ENCODE data around the gene RPN1. TPM values are rescaled to one million over a fixed set of nuclear protein-coding genes. Genes with fewer than 3 reads are reported as not detected.

Gene RPN1
- total RNA-seq, 1 donor from 2014 or later: 285 TPM

DNA sequence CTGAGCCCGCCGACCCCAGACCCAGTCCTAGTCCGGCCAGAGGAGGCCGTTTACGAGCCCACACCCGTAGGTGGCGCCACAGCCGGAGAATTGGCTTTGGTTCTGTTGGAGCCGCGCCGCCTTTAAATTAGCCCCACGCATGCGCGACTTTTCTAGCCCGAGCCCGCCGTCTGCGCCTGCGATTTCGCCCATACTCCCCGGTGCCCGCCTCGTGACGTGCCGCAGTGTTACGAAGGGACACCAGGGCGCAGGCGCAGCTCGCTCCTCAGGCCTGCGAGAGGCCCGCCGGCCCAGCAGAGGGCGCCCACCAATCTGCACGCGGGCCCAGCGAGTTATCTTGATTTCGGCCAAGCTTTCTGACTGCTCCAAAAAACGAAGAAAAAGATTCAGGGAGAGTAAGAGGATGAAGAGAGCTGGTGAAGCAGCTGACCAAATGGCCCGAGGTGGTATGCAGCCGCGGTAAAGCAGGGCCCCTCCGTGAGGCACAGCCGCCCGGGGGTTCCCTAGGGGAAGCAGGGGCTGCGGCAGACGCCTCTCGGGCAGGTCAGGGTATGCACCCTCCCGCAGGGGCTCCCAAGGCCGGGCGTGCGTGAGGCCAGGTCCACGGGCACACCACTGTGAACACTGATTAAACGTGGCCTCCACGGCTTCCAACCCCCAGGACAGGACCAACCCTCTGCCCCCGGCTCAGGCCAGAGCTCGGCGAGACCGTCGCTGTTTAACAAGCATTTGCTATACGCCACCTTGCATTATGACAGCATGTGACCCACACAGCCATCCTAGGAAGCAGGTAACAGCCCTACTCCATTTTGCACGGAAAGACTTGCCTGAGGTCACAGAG, 32.8 kb downstream of the RPN1 start:
- TF ChIP-seq, protein P1, sequence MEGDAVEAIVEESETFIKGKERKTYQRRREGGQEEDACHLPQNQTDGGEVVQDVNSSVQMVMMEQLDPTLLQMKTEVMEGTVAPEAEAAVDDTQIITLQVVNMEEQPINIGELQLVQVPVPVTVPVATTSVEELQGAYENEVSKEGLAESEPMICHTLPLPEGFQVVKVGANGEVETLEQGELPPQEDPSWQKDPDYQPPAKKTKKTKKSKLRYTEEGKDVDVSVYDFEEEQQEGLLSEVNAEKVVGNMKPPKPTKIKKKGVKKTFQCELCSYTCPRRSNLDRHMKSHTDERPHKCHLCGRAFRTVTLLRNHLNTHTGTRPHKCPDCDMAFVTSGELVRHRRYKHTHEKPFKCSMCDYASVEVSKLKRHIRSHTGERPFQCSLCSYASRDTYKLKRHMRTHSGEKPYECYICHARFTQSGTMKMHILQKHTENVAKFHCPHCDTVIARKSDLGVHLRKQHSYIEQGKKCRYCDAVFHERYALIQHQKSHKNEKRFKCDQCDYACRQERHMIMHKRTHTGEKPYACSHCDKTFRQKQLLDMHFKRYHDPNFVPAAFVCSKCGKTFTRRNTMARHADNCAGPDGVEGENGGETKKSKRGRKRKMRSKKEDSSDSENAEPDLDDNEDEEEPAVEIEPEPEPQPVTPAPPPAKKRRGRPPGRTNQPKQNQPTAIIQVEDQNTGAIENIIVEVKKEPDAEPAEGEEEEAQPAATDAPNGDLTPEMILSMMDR (conservative IDR thresholded peaks at IDR 0.05; ENCODE audit: low read depth, low read length): peak; percentile 77
- peak overlapping the region; percentile 80 for H3K4me3 ChIP-seq (ENCODE audit: low read depth, low read length)
- no peak for DNase-seq (ENCODE audit: low read depth)

- H3K4me3 ChIP-seq (ENCODE audit: low read depth, low read length): peak overlapping the region; percentile 53
- no peak for DNase-seq (ENCODE audit: low read depth)
Measured at GRCh38 chr3:128617270-128617556, 33.4 kb downstream of the RPN1 start.

GRCh38 chr3:128616516-128617269, 33.9 kb downstream of the RPN1 start:
- peak overlapping the region; percentile 53 for H3K4me3 ChIP-seq (ENCODE audit: low read depth, low read length)
- no peak for DNase-seq (ENCODE audit: low read depth)
- TF ChIP-seq, protein P1 (conservative IDR thresholded peaks at IDR 0.05; ENCODE audit: low read depth, low read length): no peak

More at GRCh38 chr3:128617270-128617556, 33.4 kb downstream of the RPN1 start:
- TF ChIP-seq, protein P1 (conservative IDR thresholded peaks at IDR 0.05; ENCODE audit: low read depth, low read length): no peak

DNA sequence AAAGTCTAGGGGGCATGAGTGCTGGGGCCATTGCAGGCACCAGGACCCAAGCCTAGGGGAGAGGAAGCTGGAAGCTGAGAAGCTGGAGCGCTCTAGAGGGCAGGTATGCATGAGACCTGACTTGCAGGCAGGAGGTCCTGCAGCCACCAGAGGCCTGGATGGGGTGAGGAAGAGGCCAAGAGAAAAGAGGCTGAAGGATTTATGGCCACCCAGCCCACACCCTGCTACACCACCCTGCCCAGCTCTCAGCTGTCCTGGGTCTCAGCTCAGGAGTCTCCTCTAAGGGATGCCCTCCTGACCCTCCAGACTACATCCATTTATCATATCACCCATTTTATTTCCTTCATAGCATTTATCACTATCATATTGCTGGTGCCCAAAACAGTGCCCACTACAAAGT, 36.5 kb downstream of the RPN1 start:
- H3K4me3 ChIP-seq (ENCODE audit: low read depth, low read length): no peak overlapping the region
- TF ChIP-seq, protein P1 (conservative IDR thresholded peaks at IDR 0.05; ENCODE audit: low read depth, low read length): no peak
- DNase-seq (ENCODE audit: low read depth): no peak

- H3K4me3 ChIP-seq (ENCODE audit: low read depth, low read length): no peak overlapping the region
- TF ChIP-seq, protein P1 (conservative IDR thresholded peaks at IDR 0.05; ENCODE audit: low read depth, low read length): no peak
- DNase-seq (ENCODE audit: low read depth): no peak
Measured at GRCh38 chr3:128613083-128613829, 37.4 kb downstream of the RPN1 start.

DNA sequence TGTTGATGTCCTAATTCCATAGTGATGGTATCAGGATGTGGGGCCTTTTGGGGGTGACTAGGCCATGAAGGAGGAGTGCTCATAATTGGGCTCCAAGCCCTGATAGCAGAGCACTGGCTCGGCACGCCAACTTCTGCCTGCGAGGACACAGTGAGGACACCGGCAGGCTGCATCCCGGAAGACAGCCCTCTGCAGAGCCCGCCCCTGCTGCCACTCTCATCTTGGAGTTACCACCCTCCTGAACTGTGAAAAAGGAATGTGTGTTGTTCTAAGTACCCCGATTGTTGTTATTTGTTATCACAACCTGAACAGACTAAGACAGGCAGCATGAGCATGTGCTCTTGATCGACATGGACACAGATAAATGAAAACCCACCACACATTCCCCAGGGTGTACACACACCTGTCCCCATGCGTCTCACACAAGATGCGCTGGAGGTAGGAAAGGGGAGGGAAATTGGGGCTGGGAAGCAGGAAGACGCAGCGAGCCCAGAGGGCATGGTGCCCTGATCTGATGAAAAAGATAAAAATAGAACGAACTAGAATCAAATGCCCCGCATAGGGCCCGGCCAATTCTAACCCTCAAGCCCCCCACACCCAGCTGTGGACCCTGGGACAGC, 40.1 kb downstream of the RPN1 start:
- DNase-seq (ENCODE audit: low read depth): no peak

More for the DNA sequence above, 40.1 kb downstream of the RPN1 start:
- TF ChIP-seq, protein P1 (conservative IDR thresholded peaks at IDR 0.05; ENCODE audit: low read depth, low read length): no peak
- no peak overlapping the region for H3K4me3 ChIP-seq (ENCODE audit: low read depth, low read length)
